ENCODE data around the gene SLC44A4.
A peak's percentile ranks its signal among the peaks of the same experiment; 100 is the strongest.
"Not testable (repeated sequence)": the region's sequence is repeated elsewhere in the genome, so short reads cannot be mapped to it uniquely, and the experiment has no call there.

Gene SLC44A4

GRCh38 chr6:31829633-31830283, 49.0 kb downstream of the SLC44A4 start:
- DNase-seq = peak; percentile 74 to 83
- TF ChIP-seq POLR2A (IDR thresholded peaks at IDR 0.05; ENCODE audit: low read length) (no peak), GATA1 (IDR thresholded peaks at IDR 0.05; ENCODE audit: low read depth, low read length) (no peak)

GRCh38 chr6:31827286-31828079, 51.3 kb downstream of the SLC44A4 start, which contains the start of gene HSPA1B:
TSS of gene HSPA1B (plus strand) at chr6:31827738. CDS start at chr6:31827951, 213 bp downstream.
- peak; percentile 99 to 100 for DNase-seq
- TF ChIP-seq GATA1 (IDR thresholded peaks at IDR 0.05; ENCODE audit: low read depth, low read length) (no peak), POLR2A (IDR thresholded peaks at IDR 0.05; ENCODE audit: low read length) (peak; percentile 98)

GRCh38 chr6:31826793-31827285, 52.0 kb downstream of the SLC44A4 start:
- no peak for TF ChIP-seq GATA1 (IDR thresholded peaks at IDR 0.05; ENCODE audit: low read depth, low read length)
- TF ChIP-seq POLR2A (IDR thresholded peaks at IDR 0.05; ENCODE audit: low read length) = no peak
- peak; percentile 90 to 93 for DNase-seq

GRCh38 chr6:31825553-31825952, 53.2 kb downstream of the SLC44A4 start:
- DNase-seq = no peak
- TF ChIP-seq GATA1 (IDR thresholded peaks at IDR 0.05; ENCODE audit: low read depth, low read length) (no peak), POLR2A (IDR thresholded peaks at IDR 0.05; ENCODE audit: low read length) (no peak)

GRCh38 chr6:31823592-31824196, 55.1 kb downstream of the SLC44A4 start:
- not testable (repeated sequence) for DNase-seq

- no peak for TF ChIP-seq GATA1 (IDR thresholded peaks at IDR 0.05; ENCODE audit: low read depth, low read length)
- TF ChIP-seq POLR2A (IDR thresholded peaks at IDR 0.05; ENCODE audit: low read length) = peak; percentile 74
- peak; percentile 93 for DNase-seq
Measured at GRCh38 chr6:31822036-31822821, 56.6 kb downstream of the SLC44A4 start.

- DNase-seq = peak; percentile 72 to 81
- TF ChIP-seq POLR2A (IDR thresholded peaks at IDR 0.05; ENCODE audit: low read length) (peak; percentile 32), GATA1 (IDR thresholded peaks at IDR 0.05; ENCODE audit: low read depth, low read length) (no peak)
Measured at GRCh38 chr6:31821301-31822035, 57.3 kb downstream of the SLC44A4 start.

GRCh38 chr6:31820399-31820798, 58.4 kb downstream of the SLC44A4 start:
- DNase-seq = not testable (repeated sequence)

GRCh38 chr6:31819871-31820299, 58.9 kb downstream of the SLC44A4 start:
- no peak for TF ChIP-seq GATA1 (IDR thresholded peaks at IDR 0.05; ENCODE audit: low read depth, low read length)
- TF ChIP-seq POLR2A (IDR thresholded peaks at IDR 0.05; ENCODE audit: low read length) = no peak
- no peak for DNase-seq

- DNase-seq = not testable (repeated sequence)
Measured at GRCh38 chr6:31817929-31818511, 60.8 kb downstream of the SLC44A4 start.

- not testable (repeated sequence) for DNase-seq
Measured at GRCh38 chr6:31817133-31817928, 61.5 kb downstream of the SLC44A4 start.

GRCh38 chr6:31815025-31815838, 63.6 kb downstream of the SLC44A4 start, which contains the start of the genes HSPA1A and HSPA1L:
TSS of gene HSPA1A (plus strand) at chr6:31815543. CDS start at chr6:31815757, 214 bp downstream.
TSS of gene HSPA1L (minus strand) at chr6:31815283. CDS start at chr6:31811972, 3,311 bp downstream.
- peak; percentile 92 for TF ChIP-seq POLR2A (IDR thresholded peaks at IDR 0.05; ENCODE audit: low read length)
- TF ChIP-seq GATA1 (IDR thresholded peaks at IDR 0.05; ENCODE audit: low read depth, low read length) = no peak
- peak; percentile 83 to 87 for DNase-seq
